HG03575 (cell line): ENCODE data around the gene GRHL3.

ENCODE experiments used
- ATAC-seq: cut with Tn5 transposase; IDR thresholded peaks from one replicate; pipeline ENCODE4 v1.9.1; 2021; ENCODE audit not compliant: unreplicated experiment, insufficient number of reproducible peaks, low FRiP score; ENCODE audit errors: extremely low read depth

GRHL3 gene

DNA sequence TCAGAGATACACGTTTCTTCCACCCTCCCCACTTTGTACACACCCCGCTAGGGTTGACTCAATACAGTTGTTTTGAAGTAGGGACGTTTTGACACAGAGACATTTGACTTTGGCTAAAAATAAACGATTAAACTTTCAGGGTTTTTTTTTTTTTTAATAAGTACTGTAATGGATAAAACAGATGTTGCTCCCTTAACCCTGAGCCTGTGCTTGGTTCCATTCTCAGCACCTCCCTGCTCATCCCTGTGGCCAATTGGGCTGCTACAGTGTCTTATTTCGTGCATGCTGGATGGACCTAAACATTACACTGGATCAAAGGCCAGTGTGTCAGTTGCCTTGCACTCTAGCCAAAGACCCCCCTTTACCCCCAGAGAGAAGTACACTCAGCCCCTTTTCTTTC is 16.9 kb downstream of the GRHL3 start:
- no peak for ATAC-seq

DNA sequence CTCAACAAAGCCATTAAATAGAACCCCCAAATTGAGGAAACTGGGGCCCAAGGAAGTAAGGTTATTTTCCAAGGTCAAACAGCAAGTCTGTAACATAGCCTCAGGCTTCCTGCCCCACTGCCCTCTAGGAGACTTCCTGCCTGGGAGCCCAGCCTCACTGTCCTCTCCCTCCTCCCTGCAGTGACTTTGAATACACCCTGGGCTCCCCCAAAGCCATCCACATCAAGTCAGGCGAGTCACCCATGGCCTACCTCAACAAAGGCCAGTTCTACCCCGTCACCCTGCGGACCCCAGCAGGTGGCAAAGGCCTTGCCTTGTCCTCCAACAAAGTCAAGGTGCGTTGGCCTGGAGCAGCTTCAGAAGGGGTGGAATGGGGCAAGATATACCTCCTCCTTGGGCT is 18.3 kb downstream of the GRHL3 start:
- no peak for ATAC-seq

DNA sequence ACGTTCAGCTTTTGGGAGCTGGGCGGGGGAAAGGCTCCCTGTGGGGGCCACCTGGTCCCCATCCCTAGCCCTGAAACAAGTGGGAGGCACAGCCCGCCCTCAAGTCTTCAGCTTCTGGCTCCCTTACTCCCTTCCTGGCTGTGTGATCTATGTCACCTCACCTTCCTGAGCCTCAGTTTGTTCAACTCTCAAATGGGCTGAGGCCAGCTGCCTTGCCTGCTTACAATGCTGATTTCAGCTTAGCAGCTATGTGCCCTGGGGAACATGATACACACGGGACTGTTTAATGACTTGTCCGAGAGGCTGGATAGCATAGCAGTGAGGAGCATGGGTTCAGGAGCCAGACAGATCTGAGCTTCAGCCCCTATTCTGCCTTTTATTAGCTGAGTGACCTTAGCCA is 19.3 kb downstream of the GRHL3 start:
- no peak for ATAC-seq

DNA sequence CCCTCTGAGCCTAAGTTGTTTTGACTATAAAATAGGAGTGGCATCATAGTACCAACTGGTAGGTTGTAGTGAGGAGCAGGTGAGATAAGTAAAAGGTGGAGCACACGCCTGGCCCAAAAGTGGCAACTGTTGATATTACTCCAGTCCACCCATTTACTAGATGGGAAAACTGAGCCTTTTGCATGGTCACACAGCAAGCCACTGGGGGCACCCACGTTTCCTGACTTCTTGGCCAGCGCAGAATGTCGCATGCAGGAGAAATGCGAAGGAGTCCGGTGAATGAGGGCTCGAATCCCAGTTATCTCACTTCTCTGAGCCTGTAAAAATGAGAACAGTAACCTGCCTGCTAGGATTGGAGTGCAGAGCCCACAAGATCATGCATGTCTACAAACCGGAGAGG is 20.8 kb downstream of the GRHL3 start:
- ATAC-seq, result no peak

DNA sequence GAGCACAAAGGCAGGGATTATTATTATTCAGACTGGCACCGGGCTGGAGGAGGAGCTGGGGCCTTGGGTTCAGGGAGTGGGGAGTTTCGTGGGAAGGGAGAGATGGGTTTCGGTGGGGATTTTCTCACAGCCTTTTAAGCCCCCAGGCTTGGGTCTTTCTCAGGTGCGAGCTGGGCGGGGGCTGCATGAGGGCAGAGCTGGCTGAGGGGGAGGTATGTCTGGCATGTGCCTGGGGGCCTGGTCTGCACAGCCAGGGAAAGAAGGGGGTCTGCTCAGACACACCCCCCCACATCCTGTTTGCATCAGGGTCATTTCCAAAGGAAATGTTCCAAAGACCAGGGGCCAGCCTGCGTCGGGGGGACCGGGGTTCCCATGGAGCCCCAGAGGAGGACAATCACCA is 21.6 kb downstream of the GRHL3 start:
- ATAC-seq, result no peak

DNA sequence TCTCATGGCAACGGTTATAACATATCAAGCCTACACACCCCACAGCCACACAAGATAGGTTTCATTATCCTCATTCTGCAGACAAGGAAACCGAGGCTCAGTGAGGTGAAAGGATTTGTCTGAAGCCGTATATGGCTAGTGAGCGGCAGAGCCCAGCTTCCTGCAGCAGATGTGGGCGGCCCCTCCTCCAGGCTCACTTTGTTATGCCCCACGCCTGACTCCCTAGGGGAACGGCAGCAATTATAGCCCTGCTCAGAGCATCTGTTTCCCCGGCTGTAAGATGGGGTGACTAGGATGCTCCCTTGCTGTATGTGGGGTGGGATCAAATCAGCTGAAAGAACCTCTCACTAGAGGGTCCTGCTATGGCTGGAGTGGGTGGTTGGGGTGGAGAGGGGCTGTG is 22.1 kb downstream of the GRHL3 start:
- no peak for ATAC-seq

DNA sequence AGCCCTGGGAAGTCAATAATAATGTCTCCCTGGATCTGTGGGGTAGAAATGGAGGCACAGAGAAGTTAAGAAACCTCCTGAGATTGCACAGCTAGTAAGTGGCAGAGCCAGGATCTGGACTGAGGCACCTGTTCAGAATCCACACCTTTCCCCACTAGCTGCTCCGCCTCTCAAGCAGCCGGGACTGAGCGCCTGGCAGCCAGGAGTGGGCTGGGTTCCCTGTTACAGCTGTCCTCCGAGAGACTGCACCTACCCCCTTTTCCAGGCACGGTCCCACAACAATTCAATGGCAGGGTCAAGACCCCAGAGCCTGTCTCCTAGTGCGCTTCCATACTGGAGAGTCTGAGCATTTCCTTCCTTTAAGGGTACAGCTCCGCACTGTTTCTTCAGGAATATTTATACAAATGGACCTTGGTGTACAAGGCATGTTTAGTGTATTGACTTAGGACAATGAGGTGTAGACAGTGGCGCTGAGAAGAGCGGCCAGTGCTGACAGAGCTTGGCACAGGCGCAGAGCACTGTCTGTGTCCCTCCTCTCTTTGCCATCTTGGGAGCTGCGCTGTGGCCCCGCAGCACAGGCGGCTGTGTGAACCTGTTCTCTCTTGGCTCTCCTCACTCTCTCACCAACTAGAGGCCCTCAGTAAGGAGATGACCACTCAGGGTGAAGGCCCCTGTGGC is 24.4 kb downstream of the GRHL3 start:
- ATAC-seq, result no peak

DNA sequence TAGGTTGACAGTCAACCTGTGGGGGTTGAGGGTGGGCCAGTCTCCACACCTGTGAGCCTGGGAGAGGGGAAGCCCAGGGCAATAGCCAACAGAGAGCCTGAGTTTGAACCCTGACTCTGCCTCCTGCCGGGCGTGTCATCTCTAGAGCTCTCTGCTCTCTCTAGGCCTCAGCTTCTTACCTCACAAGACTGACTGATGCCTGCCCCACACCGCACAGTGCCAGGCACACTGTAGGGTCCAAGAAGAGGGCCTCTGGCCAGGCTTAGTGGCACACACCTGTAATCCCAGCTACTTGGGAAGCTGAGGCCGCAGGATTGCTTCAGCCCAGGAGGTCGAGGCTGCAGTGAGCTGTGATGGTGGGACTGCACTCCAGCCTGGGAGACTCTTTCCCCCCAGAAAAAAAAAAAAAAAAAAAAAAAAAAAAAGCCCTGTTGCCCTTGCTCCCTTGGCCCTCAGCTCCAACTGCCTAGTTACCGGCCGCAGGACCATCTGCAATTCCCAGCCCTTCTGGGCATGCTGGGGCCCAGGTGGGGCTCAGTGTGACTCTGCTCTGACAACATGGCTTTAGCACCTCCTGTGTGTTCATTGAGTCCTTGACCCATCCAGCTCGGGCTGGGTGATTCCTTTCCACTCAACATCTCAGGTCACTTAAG is 25.1 kb downstream of the GRHL3 start:
- no peak for ATAC-seq

DNA sequence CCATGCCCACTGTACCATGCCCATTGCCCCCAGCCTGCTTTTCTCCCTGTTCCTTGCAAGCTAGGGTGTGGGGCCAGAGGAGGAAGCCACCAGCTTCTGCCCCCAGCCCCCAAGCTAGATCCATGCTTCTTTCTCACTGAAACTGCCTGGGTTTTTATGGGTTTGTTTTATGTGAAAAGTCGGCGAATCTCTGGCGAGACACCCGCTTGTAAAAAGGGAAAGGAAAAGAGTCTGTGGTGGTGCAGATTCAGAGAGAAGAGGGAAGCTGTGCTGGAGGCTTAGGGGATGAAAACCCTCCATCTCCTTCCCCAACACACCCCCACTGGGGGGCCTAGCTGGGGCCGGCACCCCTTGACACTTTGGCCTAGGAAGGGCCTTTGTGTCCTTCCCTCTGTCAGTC is 26.2 kb downstream of the GRHL3 start:
- ATAC-seq, result no peak

DNA sequence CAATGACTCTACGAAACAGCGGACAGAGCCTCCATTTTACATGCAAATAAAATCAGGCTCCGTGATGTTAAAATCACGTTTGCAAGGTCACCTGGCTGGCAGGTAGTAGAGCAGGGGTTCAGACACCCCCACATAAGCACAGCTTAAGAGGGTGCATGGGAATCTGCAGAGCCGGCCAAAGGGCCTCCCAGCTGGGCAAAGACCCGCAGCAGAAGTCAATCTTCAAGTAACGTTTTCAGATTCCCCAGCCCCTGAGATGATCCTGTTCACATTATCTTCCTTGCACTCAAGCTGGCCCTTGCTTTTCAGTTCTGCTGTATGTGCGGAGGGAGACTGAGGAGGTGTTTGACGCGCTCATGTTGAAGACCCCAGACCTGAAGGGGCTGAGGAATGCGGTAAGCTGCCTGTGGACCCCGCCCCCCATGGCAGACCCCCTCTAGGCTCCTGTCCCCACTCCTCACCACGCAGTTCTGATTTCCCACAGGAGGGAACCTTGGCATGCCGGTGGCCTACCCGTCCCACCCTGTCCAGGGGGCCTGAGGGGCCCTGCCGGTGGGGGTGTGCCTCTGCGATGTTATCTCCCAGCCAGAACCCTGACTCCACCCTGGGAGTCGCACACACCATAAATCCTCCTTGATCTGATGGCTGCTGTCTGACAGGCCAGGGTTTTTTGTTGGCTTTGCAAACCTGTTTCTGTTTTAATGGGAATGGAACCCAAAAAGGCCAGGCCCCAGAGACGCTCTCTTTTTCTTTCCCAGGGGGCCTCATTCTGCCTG is 28.2 kb downstream of the GRHL3 start:
- no peak for ATAC-seq

DNA sequence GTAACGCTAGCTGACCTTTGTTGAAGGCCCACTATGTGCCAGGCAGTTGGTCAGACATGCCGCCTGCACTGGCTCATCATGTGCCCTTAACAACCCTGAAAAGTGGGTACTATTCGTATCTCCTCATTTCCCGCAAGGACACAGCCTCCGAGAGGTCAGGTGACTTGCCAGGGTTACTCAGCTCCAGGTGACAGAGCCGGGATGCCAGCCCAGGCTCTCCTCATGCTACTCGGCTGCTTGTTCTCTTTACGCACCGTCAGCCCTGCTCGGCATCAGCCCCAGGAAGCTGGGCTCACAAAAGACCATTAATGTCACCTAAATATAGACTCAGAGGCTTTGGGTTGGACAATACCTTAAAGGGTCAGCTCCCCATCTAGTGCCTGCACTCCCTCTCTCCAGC is 29.0 kb downstream of the GRHL3 start:
- no peak for ATAC-seq

DNA sequence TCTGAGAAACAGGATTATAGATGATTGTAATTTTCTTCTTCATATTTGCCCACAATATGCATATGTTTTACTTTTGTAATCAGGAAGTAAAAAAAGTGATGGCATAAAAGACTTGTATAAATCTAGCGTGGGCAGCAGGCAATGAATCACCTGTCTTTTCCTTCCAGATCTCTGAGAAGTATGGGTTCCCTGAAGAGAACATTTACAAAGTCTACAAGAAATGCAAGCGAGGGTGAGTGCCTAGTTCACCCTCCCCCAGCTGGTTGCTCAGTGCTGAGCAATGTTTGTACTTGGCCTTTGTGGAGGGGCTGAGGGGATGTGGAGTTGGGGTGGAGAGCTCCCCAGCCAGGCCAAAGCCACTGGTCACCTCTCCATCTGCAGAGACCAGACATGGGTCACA is 30.7 kb downstream of the GRHL3 start:
- no peak for ATAC-seq

DNA sequence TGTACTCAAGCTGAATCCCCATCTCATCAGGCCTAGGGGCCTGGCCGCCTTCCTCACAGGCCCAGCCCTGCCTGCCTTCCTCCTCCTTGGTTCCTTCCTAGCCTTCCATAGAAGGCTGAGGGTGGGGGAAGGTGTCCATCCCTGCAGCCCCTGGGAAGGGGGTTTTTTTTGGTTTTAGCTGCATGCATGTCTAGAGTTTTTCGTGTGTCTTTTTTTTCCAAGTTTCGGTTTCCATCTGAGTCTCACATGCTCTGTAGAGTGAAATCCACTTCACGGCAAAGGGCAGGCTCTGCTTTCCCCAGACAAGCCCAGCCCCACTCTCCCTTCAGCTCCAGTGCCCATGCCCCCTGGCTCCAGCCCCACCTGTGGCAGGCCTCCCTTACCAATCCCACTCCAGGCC is 32.1 kb downstream of the GRHL3 start:
- no peak for ATAC-seq

DNA sequence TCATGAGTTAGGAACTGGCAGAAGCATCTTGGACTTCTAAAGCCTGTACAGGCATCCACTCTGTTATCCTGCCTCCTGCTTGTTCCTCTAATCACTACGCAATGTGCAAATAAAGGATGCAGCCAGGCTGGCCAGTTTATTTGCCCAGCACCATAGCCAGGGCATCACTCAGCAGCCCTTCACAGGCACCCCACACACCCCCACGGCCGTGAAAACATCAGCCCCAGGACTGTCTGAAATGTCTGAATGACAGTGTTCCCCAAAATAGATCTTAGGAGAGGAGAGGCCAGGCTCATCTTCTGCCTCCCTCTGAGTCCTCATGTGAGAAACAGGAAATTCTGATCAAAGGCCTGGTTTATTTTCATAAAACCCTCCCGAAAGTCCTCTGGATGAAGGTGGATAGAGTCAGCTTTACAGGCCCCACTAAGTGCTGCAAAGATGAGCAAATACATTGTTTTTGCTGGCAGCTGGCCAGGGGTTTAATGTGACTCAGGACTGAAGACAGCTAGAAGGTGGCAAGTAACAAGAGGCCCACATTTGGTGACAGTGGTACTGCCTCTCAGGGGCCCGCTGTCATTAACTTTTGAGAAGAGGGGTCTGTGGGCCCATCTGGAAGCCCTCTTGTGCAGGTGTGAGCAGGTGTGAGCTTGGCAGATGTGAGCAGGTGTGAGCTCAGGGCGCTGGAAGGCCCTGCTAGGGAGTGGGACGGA is 32.9 kb downstream of the GRHL3 start:
- ATAC-seq, result no peak

DNA sequence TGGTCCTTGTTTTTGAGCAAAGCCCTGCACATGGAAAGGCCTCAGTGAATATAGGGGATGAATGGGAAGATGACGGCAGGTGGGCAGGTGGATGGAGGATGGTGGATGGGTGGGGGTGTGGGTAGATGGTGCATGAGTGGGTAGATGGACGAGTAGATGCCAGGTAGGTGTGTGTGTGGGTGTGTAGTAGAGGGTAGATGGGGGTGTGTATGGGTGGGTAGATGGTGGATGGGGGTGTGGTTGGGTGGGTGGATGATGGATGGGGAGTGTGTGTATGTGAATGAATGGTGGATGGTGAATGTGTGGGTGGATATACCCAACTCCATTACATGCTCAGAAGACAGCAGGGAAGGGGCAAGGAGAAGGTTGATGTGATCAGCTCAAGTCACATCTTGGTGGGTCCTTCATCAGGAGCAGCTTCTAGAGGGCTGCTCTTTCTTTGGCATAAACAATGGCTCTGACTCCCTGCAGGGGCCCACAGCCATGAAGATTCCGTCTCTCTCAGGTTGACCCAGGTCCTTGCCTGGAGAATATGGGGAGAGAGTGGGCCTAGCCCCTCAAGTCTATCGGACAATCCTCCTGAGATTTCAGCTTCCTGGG is 34.2 kb downstream of the GRHL3 start:
- ATAC-seq, result no peak

DNA sequence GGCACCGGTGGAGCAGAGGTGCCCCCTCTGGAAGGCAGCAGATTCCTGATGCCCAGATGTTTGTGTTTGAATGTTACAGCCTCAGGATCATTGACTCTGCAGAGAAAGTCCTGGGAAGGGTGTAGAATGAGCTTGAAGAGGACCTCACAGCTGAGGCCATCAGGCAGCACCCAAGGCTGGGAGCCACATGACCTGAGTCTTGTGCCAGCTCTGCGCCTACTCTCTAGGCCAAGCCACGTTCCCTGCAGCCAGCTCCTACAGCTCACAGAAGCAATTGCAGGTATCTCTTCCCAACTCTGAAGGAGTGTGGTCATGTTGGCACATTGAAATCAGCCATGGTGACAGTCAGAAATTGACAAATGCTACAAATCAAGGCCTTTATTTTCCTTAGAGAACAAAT is 36.3 kb downstream of the GRHL3 start:
- no peak for ATAC-seq

DNA sequence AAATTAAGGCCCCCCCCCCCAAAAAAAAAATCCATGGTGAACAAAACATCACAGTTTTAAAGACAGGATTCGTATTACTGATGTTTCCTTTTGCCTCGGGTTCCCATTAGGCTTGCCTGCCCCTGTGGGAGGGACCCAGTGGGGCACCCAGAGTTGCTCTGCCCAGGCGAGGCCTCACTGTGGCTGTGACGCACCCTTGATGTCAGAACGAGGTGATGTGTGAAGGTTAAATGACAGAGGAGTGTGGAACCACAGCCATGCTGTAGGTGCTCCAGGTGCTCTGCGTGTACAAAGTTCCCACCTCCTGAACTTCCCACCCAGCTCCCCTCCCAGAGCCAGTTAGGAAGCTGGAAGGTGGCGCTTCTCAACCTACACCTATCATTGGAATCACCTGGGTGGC is 37.9 kb downstream of the GRHL3 start:
- no peak for ATAC-seq

DNA sequence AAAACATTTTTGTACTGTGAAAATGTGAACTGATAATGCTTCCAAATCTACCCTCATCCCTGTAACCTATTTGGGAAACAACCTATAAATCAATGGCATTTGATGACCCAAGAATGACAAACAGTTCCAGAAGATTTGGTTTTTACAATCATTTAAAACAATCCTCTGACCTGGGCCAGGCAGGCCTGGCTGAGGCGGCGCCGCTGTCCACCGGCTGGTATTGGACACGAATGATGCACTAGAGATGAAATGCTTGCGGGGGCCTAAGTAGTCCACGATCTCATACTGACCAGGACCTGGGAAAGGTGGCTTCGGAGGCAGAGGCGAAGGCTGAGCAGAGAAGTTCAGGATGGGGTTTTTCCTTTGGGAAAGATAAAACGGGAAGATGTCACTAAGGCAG is 41.5 kb downstream of the GRHL3 start:
- no peak for ATAC-seq

DNA sequence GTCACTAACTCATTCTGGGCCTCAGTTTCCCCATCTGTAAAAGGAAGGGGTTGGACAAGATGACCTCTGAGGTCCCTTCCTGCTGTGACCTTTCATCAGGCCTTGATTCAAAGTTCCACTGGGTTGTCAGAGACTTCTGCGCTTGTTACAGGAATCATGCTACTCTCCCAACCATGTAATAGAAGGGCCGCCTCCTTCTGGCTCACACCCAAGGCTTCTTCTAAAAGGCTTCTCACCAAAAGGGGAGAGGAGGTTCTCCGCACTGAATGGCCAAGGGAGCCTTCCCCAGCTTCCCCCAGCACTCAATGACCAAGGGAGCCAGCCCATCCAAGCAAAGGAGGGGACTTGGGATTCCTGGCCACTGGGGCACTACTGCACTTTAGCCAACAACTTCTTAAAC is 42.7 kb downstream of the GRHL3 start:
- ATAC-seq, result no peak
